ENCODE data around the gene INSC. TPM values are rescaled to one million over a fixed set of nuclear protein-coding genes. Genes with fewer than 3 reads are reported as not detected.

INSC gene
- total and polyA plus RNA-seq, 2 experiments from 2014 or later, result 0.97 to 1.5 TPM

DNA sequence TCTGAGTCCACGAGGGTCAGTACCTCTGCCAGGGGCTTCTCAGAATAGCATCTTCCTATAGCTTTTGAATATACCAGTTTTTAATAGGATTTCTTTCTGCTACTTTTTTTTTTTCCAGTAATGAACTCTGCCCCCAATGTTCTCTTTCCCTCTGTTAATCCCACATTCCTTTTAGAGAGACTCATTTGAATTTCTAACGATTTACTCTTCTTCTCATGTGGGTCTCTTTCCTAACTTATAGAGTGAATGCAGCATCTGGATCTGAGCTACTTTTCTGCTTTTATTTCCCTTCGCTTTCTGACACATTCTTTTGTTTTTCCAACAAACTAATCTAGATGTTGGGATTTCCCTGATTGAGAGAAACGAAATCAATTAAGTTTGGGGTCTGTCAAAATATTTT lies 71.4 kb downstream of the INSC start:
- no peak for TF ChIP-seq NANOG (IDR thresholded peaks at IDR 0.05; ENCODE audit: borderline replicate concordance)
- TF ChIP-seq ZNF331 (CRISPR knock-in tag; IDR thresholded peaks at IDR 0.05; ENCODE audit: low read depth), result no peak
- TF ChIP-seq, protein P1, sequence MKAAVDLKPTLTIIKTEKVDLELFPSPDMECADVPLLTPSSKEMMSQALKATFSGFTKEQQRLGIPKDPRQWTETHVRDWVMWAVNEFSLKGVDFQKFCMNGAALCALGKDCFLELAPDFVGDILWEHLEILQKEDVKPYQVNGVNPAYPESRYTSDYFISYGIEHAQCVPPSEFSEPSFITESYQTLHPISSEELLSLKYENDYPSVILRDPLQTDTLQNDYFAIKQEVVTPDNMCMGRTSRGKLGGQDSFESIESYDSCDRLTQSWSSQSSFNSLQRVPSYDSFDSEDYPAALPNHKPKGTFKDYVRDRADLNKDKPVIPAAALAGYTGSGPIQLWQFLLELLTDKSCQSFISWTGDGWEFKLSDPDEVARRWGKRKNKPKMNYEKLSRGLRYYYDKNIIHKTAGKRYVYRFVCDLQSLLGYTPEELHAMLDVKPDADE (IDR thresholded peaks at IDR 0.05), result no peak
- TF ChIP-seq, protein P2, sequence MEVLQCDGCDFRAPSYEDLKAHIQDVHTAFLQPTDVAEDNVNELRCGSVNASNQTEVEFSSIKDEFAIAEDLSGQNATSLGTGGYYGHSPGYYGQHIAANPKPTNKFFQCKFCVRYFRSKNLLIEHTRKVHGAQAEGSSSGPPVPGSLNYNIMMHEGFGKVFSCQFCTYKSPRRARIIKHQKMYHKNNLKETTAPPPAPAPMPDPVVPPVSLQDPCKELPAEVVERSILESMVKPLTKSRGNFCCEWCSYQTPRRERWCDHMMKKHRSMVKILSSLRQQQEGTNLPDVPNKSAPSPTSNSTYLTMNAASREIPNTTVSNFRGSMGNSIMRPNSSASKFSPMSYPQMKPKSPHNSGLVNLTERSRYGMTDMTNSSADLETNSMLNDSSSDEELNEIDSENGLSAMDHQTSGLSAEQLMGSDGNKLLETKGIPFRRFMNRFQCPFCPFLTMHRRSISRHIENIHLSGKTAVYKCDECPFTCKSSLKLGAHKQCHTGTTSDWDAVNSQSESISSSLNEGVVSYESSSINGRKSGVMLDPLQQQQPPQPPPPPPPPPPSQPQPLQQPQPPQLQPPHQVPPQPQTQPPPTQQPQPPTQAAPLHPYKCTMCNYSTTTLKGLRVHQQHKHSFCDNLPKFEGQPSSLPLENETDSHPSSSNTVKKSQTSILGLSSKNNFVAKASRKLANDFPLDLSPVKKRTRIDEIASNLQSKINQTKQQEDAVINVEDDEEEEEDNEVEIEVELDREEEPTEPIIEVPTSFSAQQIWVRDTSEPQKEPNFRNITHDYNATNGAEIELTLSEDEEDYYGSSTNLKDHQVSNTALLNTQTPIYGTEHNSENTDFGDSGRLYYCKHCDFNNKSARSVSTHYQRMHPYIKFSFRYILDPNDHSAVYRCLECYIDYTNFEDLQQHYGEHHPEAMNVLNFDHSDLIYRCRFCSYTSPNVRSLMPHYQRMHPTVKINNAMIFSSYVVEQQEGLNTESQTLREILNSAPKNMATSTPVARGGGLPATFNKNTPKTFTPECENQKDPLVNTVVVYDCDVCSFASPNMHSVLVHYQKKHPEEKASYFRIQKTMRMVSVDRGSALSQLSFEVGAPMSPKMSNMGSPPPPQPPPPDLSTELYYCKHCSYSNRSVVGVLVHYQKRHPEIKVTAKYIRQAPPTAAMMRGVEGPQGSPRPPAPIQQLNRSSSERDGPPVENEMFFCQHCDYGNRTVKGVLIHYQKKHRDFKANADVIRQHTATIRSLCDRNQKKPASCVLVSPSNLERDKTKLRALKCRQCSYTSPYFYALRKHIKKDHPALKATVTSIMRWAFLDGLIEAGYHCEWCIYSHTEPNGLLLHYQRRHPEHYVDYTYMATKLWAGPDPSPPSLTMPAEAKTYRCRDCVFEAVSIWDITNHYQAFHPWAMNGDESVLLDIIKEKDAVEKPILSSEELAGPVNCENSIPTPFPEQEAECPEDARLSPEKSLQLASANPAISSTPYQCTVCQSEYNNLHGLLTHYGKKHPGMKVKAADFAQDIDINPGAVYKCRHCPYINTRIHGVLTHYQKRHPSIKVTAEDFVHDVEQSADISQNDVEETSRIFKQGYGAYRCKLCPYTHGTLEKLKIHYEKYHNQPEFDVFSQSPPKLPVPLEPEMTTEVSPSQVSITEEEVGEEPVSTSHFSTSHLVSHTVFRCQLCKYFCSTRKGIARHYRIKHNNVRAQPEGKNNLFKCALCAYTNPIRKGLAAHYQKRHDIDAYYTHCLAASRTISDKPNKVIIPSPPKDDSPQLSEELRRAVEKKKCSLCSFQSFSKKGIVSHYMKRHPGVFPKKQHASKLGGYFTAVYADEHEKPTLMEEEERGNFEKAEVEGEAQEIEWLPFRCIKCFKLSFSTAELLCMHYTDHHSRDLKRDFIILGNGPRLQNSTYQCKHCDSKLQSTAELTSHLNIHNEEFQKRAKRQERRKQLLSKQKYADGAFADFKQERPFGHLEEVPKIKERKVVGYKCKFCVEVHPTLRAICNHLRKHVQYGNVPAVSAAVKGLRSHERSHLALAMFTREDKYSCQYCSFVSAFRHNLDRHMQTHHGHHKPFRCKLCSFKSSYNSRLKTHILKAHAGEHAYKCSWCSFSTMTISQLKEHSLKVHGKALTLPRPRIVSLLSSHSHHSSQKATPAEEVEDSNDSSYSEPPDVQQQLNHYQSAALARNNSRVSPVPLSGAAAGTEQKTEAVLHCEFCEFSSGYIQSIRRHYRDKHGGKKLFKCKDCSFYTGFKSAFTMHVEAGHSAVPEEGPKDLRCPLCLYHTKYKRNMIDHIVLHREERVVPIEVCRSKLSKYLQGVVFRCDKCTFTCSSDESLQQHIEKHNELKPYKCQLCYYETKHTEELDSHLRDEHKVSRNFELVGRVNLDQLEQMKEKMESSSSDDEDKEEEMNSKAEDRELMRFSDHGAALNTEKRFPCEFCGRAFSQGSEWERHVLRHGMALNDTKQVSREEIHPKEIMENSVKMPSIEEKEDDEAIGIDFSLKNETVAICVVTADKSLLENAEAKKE (CRISPR knock-in tag; IDR thresholded peaks at IDR 0.05), result no peak
- TF ChIP-seq ZNF114 (CRISPR knock-in tag; IDR thresholded peaks at IDR 0.05), result no peak
- no peak for TF ChIP-seq POLR2AphosphoS5 (IDR thresholded peaks at IDR 0.05; ENCODE audit: low read depth)
- TF ChIP-seq, protein P3, sequence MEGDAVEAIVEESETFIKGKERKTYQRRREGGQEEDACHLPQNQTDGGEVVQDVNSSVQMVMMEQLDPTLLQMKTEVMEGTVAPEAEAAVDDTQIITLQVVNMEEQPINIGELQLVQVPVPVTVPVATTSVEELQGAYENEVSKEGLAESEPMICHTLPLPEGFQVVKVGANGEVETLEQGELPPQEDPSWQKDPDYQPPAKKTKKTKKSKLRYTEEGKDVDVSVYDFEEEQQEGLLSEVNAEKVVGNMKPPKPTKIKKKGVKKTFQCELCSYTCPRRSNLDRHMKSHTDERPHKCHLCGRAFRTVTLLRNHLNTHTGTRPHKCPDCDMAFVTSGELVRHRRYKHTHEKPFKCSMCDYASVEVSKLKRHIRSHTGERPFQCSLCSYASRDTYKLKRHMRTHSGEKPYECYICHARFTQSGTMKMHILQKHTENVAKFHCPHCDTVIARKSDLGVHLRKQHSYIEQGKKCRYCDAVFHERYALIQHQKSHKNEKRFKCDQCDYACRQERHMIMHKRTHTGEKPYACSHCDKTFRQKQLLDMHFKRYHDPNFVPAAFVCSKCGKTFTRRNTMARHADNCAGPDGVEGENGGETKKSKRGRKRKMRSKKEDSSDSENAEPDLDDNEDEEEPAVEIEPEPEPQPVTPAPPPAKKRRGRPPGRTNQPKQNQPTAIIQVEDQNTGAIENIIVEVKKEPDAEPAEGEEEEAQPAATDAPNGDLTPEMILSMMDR (conservative IDR thresholded peaks at IDR 0.05; ENCODE audit: low read depth in 2 of 2), result no peak
- no peak for TF ChIP-seq JUNB (IDR thresholded peaks at IDR 0.05; ENCODE audit: unreplicated experiment)
- no peak for TF ChIP-seq REST (IDR thresholded peaks at IDR 0.05; ENCODE audit: unreplicated experiment)
- TF ChIP-seq EZH2phosphoT487 (IDR thresholded peaks at IDR 0.05; ENCODE audit: unreplicated experiment), result no peak
- no peak overlapping the region for H3K27ac ChIP-seq (ENCODE audit: low read depth)
- 0 out of 2 replicates have a peak, but pooled peaks cover 5% of the 10 kb centered on the region for H3K9me2 ChIP-seq (ENCODE audit: insufficient read depth)
- ATAC-seq, result no peak
- no peaks in the 10 kb centered on the region for H3K27me3 ChIP-seq (ENCODE audit: insufficient read depth)
- H3F3A ChIP-seq (replicated peaks; ENCODE audit: low read depth), result no peaks in the 10 kb centered on the region
- no peak overlapping the region for H3K4me3 ChIP-seq
- peaks cover 26% of the 10 kb centered on the region for H3K4me1 ChIP-seq (ENCODE audit: insufficient read depth)
- H3K9me3 Mint-ChIP-seq, result no peaks in the 10 kb centered on the region
- H3K4me2 ChIP-seq, result 0 out of 2 replicates have a peak overlapping the region, but pooled peaks have one; percentile 36
- peaks cover 20% of the 10 kb centered on the region; the same call in 2 of the 3 replicates for H3K4me1 Mint-ChIP-seq
- no peak for DNase-seq (ENCODE audit: low spot score)
- H4K20me1 ChIP-seq (replicated peaks; ENCODE audit: insufficient read depth), result no peaks in the 10 kb centered on the region
- no peak overlapping the region for H3K27ac Mint-ChIP-seq
- H3K27me3 Mint-ChIP-seq (ENCODE audit: insufficient read depth, low read depth, poor library complexity), result no peaks in the 10 kb centered on the region
- no peak overlapping the region for H2AFZ ChIP-seq
- no peaks in the 10 kb centered on the region for H3K79me2 ChIP-seq (replicated peaks; ENCODE audit: insufficient read depth)
- H3K36me3 ChIP-seq (ENCODE audit: insufficient read depth), result no peaks in the 10 kb centered on the region
- H3K4me3 Mint-ChIP-seq, result no peak overlapping the region
- H3K36me3 Mint-ChIP-seq (ENCODE audit: low read depth), result no peaks in the 10 kb centered on the region

Data from GM23338 (cell line).